ENCODE results near the gene SERINC1.
"Not testable (repeated sequence)": the region's sequence is repeated elsewhere in the genome, so short reads cannot be mapped to it uniquely, and the experiment has no call there.

SERINC1 gene

GRCh38 chr6:122471107-122472021, at the start of gene SERINC1:
TSS of gene SERINC1 (minus strand) at chr6:122471807. CDS start at chr6:122471737, 70 bp downstream.
- DNase-seq (ENCODE audit: low read depth), result peak; percentile 88
- TF ChIP-seq CTCF (IDR thresholded peaks at IDR 0.05; ENCODE audit: low read depth, low read length, missing control alignments), result no peak
- in situ Hi-C loops (cut with HindIII; ENCODE audit: low sequenced_read_pairs), result no loop called here

GRCh38 chr6:122511193-122511924, 39.8 kb upstream of the SERINC1 start:
- no peak for DNase-seq (ENCODE audit: low read depth)
- no peak overlapping the region for H3K4me3 ChIP-seq (ENCODE audit: low read depth, low read length)
- in situ Hi-C loops (cut with HindIII; ENCODE audit: low sequenced_read_pairs), result no loop called here
- no peak for TF ChIP-seq CTCF (IDR thresholded peaks at IDR 0.05; ENCODE audit: low read depth, low read length, missing control alignments)

More at GRCh38 chr6:122471107-122472021, at the start of gene SERINC1:
- peak within 1 kb of the TSS; percentile 99 for H3K4me3 ChIP-seq (ENCODE audit: low read depth, low read length)

GRCh38 chr6:122505170-122505569, 33.6 kb upstream of the SERINC1 start:
- DNase-seq (ENCODE audit: low read depth); H3K4me3 ChIP-seq (ENCODE audit: low read depth, low read length); in situ Hi-C loops (cut with HindIII; ENCODE audit: low sequenced_read_pairs): not testable (repeated sequence)

- no peak for DNase-seq (ENCODE audit: low read depth)
- in situ Hi-C loops (cut with HindIII; ENCODE audit: low sequenced_read_pairs), result no loop called here
- TF ChIP-seq CTCF (IDR thresholded peaks at IDR 0.05; ENCODE audit: low read depth, low read length, missing control alignments), result no peak
- H3K4me3 ChIP-seq (ENCODE audit: low read depth, low read length), result no peak overlapping the region
Measured at GRCh38 chr6:122501475-122501874, 29.9 kb upstream of the SERINC1 start.

- DNase-seq (ENCODE audit: low read depth), result no peak
- H3K4me3 ChIP-seq (ENCODE audit: low read depth, low read length), result no peak overlapping the region
- in situ Hi-C loops (cut with HindIII; ENCODE audit: low sequenced_read_pairs), result loop anchor here (10.0 kb wide), 1 partner anchor 339 kb away; no protein-coding TSS in a partner anchor
- no peak for TF ChIP-seq CTCF (IDR thresholded peaks at IDR 0.05; ENCODE audit: low read depth, low read length, missing control alignments)
Measured at GRCh38 chr6:122495612-122496011, 24.0 kb upstream of the SERINC1 start.

- in situ Hi-C loops (cut with HindIII; ENCODE audit: low sequenced_read_pairs), result loop anchor here (10.0 kb wide), 1 partner anchor 340 kb away; no protein-coding TSS in a partner anchor
- no peak for DNase-seq (ENCODE audit: low read depth)
- H3K4me3 ChIP-seq (ENCODE audit: low read depth, low read length), result no peak overlapping the region
- TF ChIP-seq CTCF (IDR thresholded peaks at IDR 0.05; ENCODE audit: low read depth, low read length, missing control alignments), result no peak
Measured at GRCh38 chr6:122494665-122495272, 23.2 kb upstream of the SERINC1 start.

Measured in astrocyte of the cerebellum (primary cell).